Tibial artery (tissue), 4 donors: Measurements from ENCODE around the gene PSAPL1.

Experiments used
- DNase-seq, 2 donors: peaks; one replicate each; pipeline ENCODE4 v3.0.0-alpha.2; 2019
- H3K27ac ChIP-seq, 2 donors: fragments of 200-600 bp; sonication (generic) in 1 of 2; 1 replicate in 1 of 2; 2 replicates in 1 of 2; pipeline ENCODE4 v1.5.1; 2018 to 2019; ENCODE audit warnings: mild to moderate bottlenecking in 1 of 2
- H3K27me3 ChIP-seq, 2 donors: fragments of 200-600 bp; sonication (generic) in 1 of 2; one replicate each; pipeline versions ENCODE4 v1.5.1 to v1.6.0; 2016 to 2019
- H3K36me3 ChIP-seq, 3 donors: fragments of 200-600 bp; sonication (generic) in 2 of 3; one replicate each; pipeline ENCODE4 v1.5.1; 2016 to 2019; ENCODE audit warnings: mild to moderate bottlenecking in 2 of 3
- H3K4me1 ChIP-seq, 4 donors: fragments of 200-600 bp; sonication (generic) in 2 of 4; 1 replicate in 3 of 4; 2 replicates in 1 of 4; pipeline ENCODE4 v1.5.1; 2016 to 2019
- H3K4me3 ChIP-seq, 2 donors: fragments of 200-600 bp; sonication (generic) in 1 of 2; 1 replicate in 1 of 2; 2 replicates in 1 of 2; pipeline ENCODE4 v1.5.1; 2018 to 2019; ENCODE audit warnings: mild to moderate bottlenecking in 2 of 2
- H3K9me3 ChIP-seq, 3 donors: fragments of 200-600 bp; sonication (generic) in 1 of 3; one replicate each; pipeline ENCODE4 v1.5.1; 2016 to 2019
- CTCF ChIP-seq, 2 experiments: fragments of 200-600 bp in 1 of 2; fragments of 450-650 bp in 1 of 2; IDR thresholded peaks; one replicate each; pipeline ENCODE4 v1.5.1; 2017 to 2019; ENCODE audit warnings: antibody characterized with exemption in 2 of 2, mild to moderate bottlenecking in 1 of 2, moderate library complexity in 1 of 2
- intact Hi-C: fragments of 100-400 bp; cut with DNase I; formaldehyde crosslinking; loops from one replicate; pipeline ENCODE4 v1.15.0; 2023; ENCODE audit warnings: low total_unique reads

Gene PSAPL1

GRCh38 chr4:7397206-7398103 is 37.3 kb downstream of the PSAPL1 start:
- Histone ChIP-seq H3K9me3 (no peaks in the 10 kb centered on the region), H3K27ac (no peak overlapping the region), H3K27me3 (peaks cover 0 to 36% of the 10 kb centered on the region in 2 donors), H3K4me1 (no peaks in the 10 kb centered on the region), H3K4me3 (no peak overlapping the region), H3K36me3 (no peaks in the 10 kb centered on the region)
- peak in 1 of 2 donors; percentile 35 for DNase-seq
- TF ChIP-seq CTCF (IDR thresholded peaks at IDR 0.05) = no peak
- intact Hi-C loops = no loop called here

- no peak for DNase-seq
- intact Hi-C loops = no loop called here
Observed at GRCh38 chr4:7396186-7396910, 38.4 kb downstream of the PSAPL1 start.

GRCh38 chr4:7395645-7396044 is 39.1 kb downstream of the PSAPL1 start:
- intact Hi-C loops = no loop called here
- no peaks in the 10 kb centered on the region for H3K9me3 ChIP-seq
- no peaks in the 10 kb centered on the region for H3K4me1 ChIP-seq
- no peak for TF ChIP-seq CTCF (IDR thresholded peaks at IDR 0.05)
- no peaks in the 10 kb centered on the region for H3K36me3 ChIP-seq
- H3K27me3 ChIP-seq = peaks cover 0 to 38% of the 10 kb centered on the region in 2 donors
- peak in 1 of 2 donors; percentile 38 for DNase-seq
- H3K4me3 ChIP-seq = no peak overlapping the region
- H3K27ac ChIP-seq = no peak overlapping the region

More at GRCh38 chr4:7396186-7396910, 38.4 kb downstream of the PSAPL1 start:
- Histone ChIP-seq H3K27me3 (peaks cover 0 to 40% of the 10 kb centered on the region in 2 donors), H3K36me3 (no peaks in the 10 kb centered on the region), H3K9me3 (no peaks in the 10 kb centered on the region), H3K4me1 (no peaks in the 10 kb centered on the region), H3K4me3 (no peak overlapping the region), H3K27ac (no peak overlapping the region)
- TF ChIP-seq CTCF (IDR thresholded peaks at IDR 0.05) = no peak

GRCh38 chr4:7394681-7395451 is 39.9 kb downstream of the PSAPL1 start:
- Histone ChIP-seq H3K9me3 (no peaks in the 10 kb centered on the region), H3K27me3 (peaks cover 0 to 33% of the 10 kb centered on the region in 2 donors), H3K4me1 (no peaks in the 10 kb centered on the region), H3K4me3 (no peak overlapping the region), H3K36me3 (no peaks in the 10 kb centered on the region), H3K27ac (no peak overlapping the region)
- TF ChIP-seq CTCF (IDR thresholded peaks at IDR 0.05) = no peak
- DNase-seq = peak in 1 of 2 donors; percentile 40
- intact Hi-C loops = no loop called here
